H1 (cell line): Measurements from ENCODE around the gene HINT2. TPM values are rescaled to one million over a fixed set of nuclear protein-coding genes. Genes with fewer than 3 reads are reported as not detected.

Experiments used
- CTCF ChIA-PET: fragments of 300-600 bp; sonication (Branson Sonifier 250); formaldehyde crosslinking; loops from one replicate; lab custom pipeline; 2021; ENCODE audit not compliant: partially characterized antibody; lab: Charles Lee
- POLR2A ChIA-PET: fragments of 300-600 bp; sonication (Branson Sonifier 250); formaldehyde crosslinking; loops from one replicate; lab custom pipeline; 2021; ENCODE audit warnings: inconsistent platforms; ENCODE audit not compliant: partially characterized antibody; lab: Charles Lee
- DNase-seq, 2 experiments: peaks; one replicate each; pipeline versions ENCODE4 v3.0.0 to v3.0.0-alpha.2; 2010 to 2022; ENCODE audit warnings: low spot score in 2 of 2, low read depth in 1 of 2, mixed read lengths in 1 of 2
- FAIRE-seq: peaks from 2 replicates; lab custom pipeline; 2011; peaks lifted over from hg19 to GRCh38; lab: Jason Lieb, UNC
- H2AFZ ChIP-seq: 2 replicates; pipeline ENCODE4 v1.8.1; 2012; ENCODE audit warnings: low read length, inconsistent platforms
- H2AK5ac ChIP-seq: 2 replicates; pipeline ENCODE4 v1.6.1; 2013; ENCODE audit warnings: low read depth, low read length
- H2BK120ac ChIP-seq: replicated peaks from 2 replicates; pipeline ENCODE3; 2013; ENCODE audit warnings: low read depth, low read length, inconsistent platforms
- H2BK12ac ChIP-seq: 2 replicates; pipeline ENCODE4 v1.6.1; 2013; ENCODE audit warnings: low read depth, low read length
- H2BK15ac ChIP-seq: 2 replicates; pipeline ENCODE4 v1.6.1; 2013; ENCODE audit warnings: low read length
- H2BK20ac ChIP-seq: 2 replicates; pipeline ENCODE4 v1.6.1; 2013; ENCODE audit warnings: low read length
- H2BK5ac ChIP-seq: 2 replicates; pipeline ENCODE4 v1.6.1; 2013; ENCODE audit warnings: low read depth, low read length
- H3K14ac ChIP-seq: 2 replicates; pipeline ENCODE4 v1.6.1; 2013; ENCODE audit warnings: inconsistent platforms; ENCODE audit not compliant: insufficient read length
- H3K18ac ChIP-seq: 2 replicates; pipeline ENCODE4 v1.6.1; 2013; ENCODE audit warnings: low read length; ENCODE audit errors: extremely low read depth
- H3K23ac ChIP-seq: 2 replicates; pipeline ENCODE4 v1.6.1; 2013; ENCODE audit warnings: inconsistent platforms; ENCODE audit not compliant: insufficient read length
- H3K23me2 ChIP-seq: 2 replicates; pipeline ENCODE4 v1.6.1; 2013; ENCODE audit warnings: low read depth, low read length
- H3K27ac ChIP-seq: 2 replicates; pipeline ENCODE4 v1.6.1; 2011; ENCODE audit warnings: low read depth, low read length, inconsistent platforms
- H3K27me3 ChIP-seq, 4 experiments: replicated peaks in 1 of 4; 1 replicate in 1 of 4; 2 replicates in 3 of 4; pipeline versions ENCODE4 v1.6.1 to v1.8.1; 2011 to 2013; ENCODE audit warnings: low read length in 3 of 4, mild to moderate bottlenecking in 3 of 4, inconsistent platforms in 2 of 4, mixed read lengths in 2 of 4, moderate library complexity in 1 of 4; ENCODE audit not compliant: control insufficient read depth in 3 of 4, insufficient read depth in 3 of 4; ENCODE audit errors: extremely low read depth in 1 of 4
- H3K36me3 ChIP-seq, 4 experiments: 2 replicates each; pipeline versions ENCODE4 v1.6.1 to v1.8.1; 2011 to 2013; ENCODE audit warnings: mild to moderate bottlenecking in 4 of 4, low read length in 3 of 4, moderate library complexity in 2 of 4, control low read depth in 1 of 4, inconsistent platforms in 1 of 4; ENCODE audit not compliant: insufficient read depth in 4 of 4, control insufficient read depth in 2 of 4
- H3K4ac ChIP-seq: replicated peaks from 2 replicates; pipeline ENCODE3; 2013; ENCODE audit warnings: low read length, low read depth, mixed read lengths, inconsistent platforms; ENCODE audit not compliant: insufficient read length
- H3K4me1 ChIP-seq, 4 experiments: replicated peaks in 1 of 4; 1 replicate in 1 of 4; 2 replicates in 3 of 4; pipeline versions ENCODE4 v1.6.1 to v1.8.1; 2011 to 2013; ENCODE audit warnings: low read length in 3 of 4, inconsistent platforms in 2 of 4, mixed read lengths in 1 of 4; ENCODE audit not compliant: insufficient read depth in 4 of 4, control insufficient read depth in 3 of 4
- H3K4me2 ChIP-seq, 2 experiments: 2 replicates each; pipeline versions ENCODE4 v1.6.1 to v1.8.1; 2011 to 2013; ENCODE audit warnings: low read depth in 2 of 2, low read length in 2 of 2, control low read depth in 1 of 2, inconsistent platforms in 1 of 2, mild to moderate bottlenecking in 1 of 2; ENCODE audit not compliant: insufficient read depth in 1 of 2
- H3K4me3 ChIP-seq, 4 experiments: fragments of 200-600, 300-600 bp in 1 of 4; sonication (generic), shearing (Covaris generic), sonication (Bioruptor Twin) in 1 of 4; 2 replicates each; pipeline versions ENCODE4 v1.5.1 to v1.8.1; 2011 to 2016; ENCODE audit warnings: low read length in 4 of 4, low read depth in 3 of 4, control low read depth in 2 of 4, inconsistent platforms in 2 of 4, mild to moderate bottlenecking in 2 of 4, mixed read lengths in 1 of 4, moderate library complexity in 1 of 4; ENCODE audit not compliant: insufficient read depth in 2 of 4; ENCODE audit errors: extremely low read depth in 1 of 4
- H3K56ac ChIP-seq: replicated peaks from 2 replicates; pipeline ENCODE3; 2013; ENCODE audit warnings: low read depth, mild to moderate bottlenecking, mixed read lengths, low read length, inconsistent platforms; ENCODE audit not compliant: insufficient read length
- H3K79me1 ChIP-seq: 2 replicates; pipeline ENCODE4 v1.6.1; 2013; ENCODE audit warnings: low read depth, low read length, control low read depth
- H3K79me2 ChIP-seq, 2 experiments: 2 replicates each; pipeline versions ENCODE4 v1.6.1 to v1.8.1; 2012 to 2013; ENCODE audit warnings: low read length in 2 of 2, mild to moderate bottlenecking in 2 of 2, inconsistent platforms in 1 of 2; ENCODE audit not compliant: insufficient read depth in 2 of 2, control insufficient read depth in 1 of 2
- H3K9ac ChIP-seq, 4 experiments: replicated peaks in 1 of 4; 1 replicate in 1 of 4; 2 replicates in 3 of 4; pipeline versions ENCODE4 v1.6.1 to v1.8.1; 2011 to 2013; ENCODE audit warnings: low read depth in 3 of 4, low read length in 3 of 4, control low read depth in 2 of 4, mild to moderate bottlenecking in 2 of 4, moderate library complexity in 2 of 4, inconsistent platforms in 1 of 4; ENCODE audit errors: extremely low read depth in 1 of 4
- H3K9me3 ChIP-seq, 2 experiments: 2 replicates each; pipeline versions ENCODE4 v1.6.1 to v1.8.1; 2012 to 2013; ENCODE audit warnings: mild to moderate bottlenecking in 2 of 2, moderate library complexity in 2 of 2, control low read depth in 1 of 2, inconsistent platforms in 1 of 2, low read depth in 1 of 2, low read length in 1 of 2, mixed read lengths in 1 of 2; ENCODE audit not compliant: insufficient read depth in 2 of 2
- H4K20me1 ChIP-seq, 2 experiments: replicated peaks in 1 of 2; 2 replicates each; pipeline versions ENCODE3 to v1.8.1; 2011 to 2013; ENCODE audit warnings: inconsistent platforms in 2 of 2, low read length in 2 of 2, mild to moderate bottlenecking in 1 of 2; ENCODE audit not compliant: insufficient read depth in 2 of 2, control insufficient read depth in 1 of 2
- H4K5ac ChIP-seq: 2 replicates; pipeline ENCODE4 v1.6.1; 2013; ENCODE audit warnings: low read length, low read depth, mixed read lengths, inconsistent platforms; ENCODE audit not compliant: insufficient read length
- H4K8ac ChIP-seq: 2 replicates; pipeline ENCODE4 v1.8.0; 2013; ENCODE audit warnings: mild to moderate bottlenecking, moderate library complexity, low read length, inconsistent platforms; ENCODE audit not compliant: insufficient read depth; ENCODE audit errors: extremely low read depth
- H4K91ac ChIP-seq: replicated peaks from 2 replicates; pipeline ENCODE3; 2013; ENCODE audit warnings: low read length, mixed read lengths, inconsistent platforms; ENCODE audit not compliant: insufficient read length
- CTCF ChIP-seq, 3 experiments: IDR thresholded peaks; 1 replicate in 2 of 3; 2 replicates in 1 of 3; pipeline versions ENCODE4 v1.5.1 to v1.6.1; 2011; ENCODE audit warnings: low read length in 3 of 3, mild to moderate bottlenecking in 3 of 3, inconsistent platforms in 2 of 3, low read depth in 1 of 3, moderate library complexity in 1 of 3; ENCODE audit not compliant: insufficient read depth in 1 of 3; ENCODE audit errors: control extremely low read depth in 1 of 3
- MAX ChIP-seq: IDR thresholded peaks from 2 replicates; pipeline ENCODE4 v1.6.1; 2012; ENCODE audit warnings: inconsistent platforms
- RAD21 ChIP-seq, 2 experiments: IDR thresholded peaks in 1 of 2; conservative IDR thresholded peaks in 1 of 2; 2 replicates each; pipeline ENCODE4 v1.6.1; 2011; ENCODE audit warnings: low read depth in 2 of 2, low read length in 2 of 2, improper control_type of control experiment in 1 of 2, inconsistent platforms in 1 of 2, mild to moderate bottlenecking in 1 of 2, moderate library complexity in 1 of 2
- TAF7 ChIP-seq: optimal IDR thresholded peaks from 2 replicates; pipeline ENCODE3; 2011; ENCODE audit warnings: low read depth, mild to moderate bottlenecking, inconsistent platforms, low read length, moderate library complexity, borderline replicate concordance
- WGBS, 2 experiments: shearing (Covaris generic) in 1 of 2; methylation state at CpG; one replicate each; pipeline versions ENCODE4 v1.1.6 to v1.1.7; 2013 to 2015; ENCODE audit warnings: low lambda C conversion rate in 2 of 2, mixed read lengths in 2 of 2, inconsistent platforms in 1 of 2, low coverage in 1 of 2, missing lambda C conversion rate in 1 of 2; ENCODE audit not compliant: insufficient replicate concordance in 2 of 2, insufficient coverage in 1 of 2, insufficient read length in 1 of 2; ENCODE audit errors: extremely low coverage in 1 of 2, missing lambda C conversion rate in 1 of 2; 5-methylcytosine and 5-hydroxymethylcytosine counted together
- polyA plus RNA-seq, 7 experiments: library from polyadenylated mRNA; depleted of rRNA in 3 of 7; stranded (reverse) in 5 of 7; unstranded in 2 of 7; fragments of >200 nt in 5 of 7; fragments of 200-250 nt in 2 of 7; gene quantifications; 1 replicate in 5 of 7; 2 replicates in 1 of 7; 4 replicates in 1 of 7; pipeline versions ENCODE4 v1.2.1 to v1.2.3, GENCODE V29; 2011 to 2013; ENCODE audit warnings: missing spikeins in 2 of 7, mixed read lengths in 2 of 7
- total RNA-seq: library from RNA; stranded (reverse); fragmentation: NEBNext Ultra II Directional; extraction: Animal tissue kit (Norgen Biotek cat#: 25700); gene quantifications from 2 replicates; pipeline ENCODE4 v1.2.1, GENCODE V29; 2021

The HINT2 gene
- total and polyA plus RNA-seq, 2 of the 8 experiments (the other 6 are each of a cell fraction or from before 2014, with no cell fraction given) = 32.1 to 51.2 TPM

DNA sequence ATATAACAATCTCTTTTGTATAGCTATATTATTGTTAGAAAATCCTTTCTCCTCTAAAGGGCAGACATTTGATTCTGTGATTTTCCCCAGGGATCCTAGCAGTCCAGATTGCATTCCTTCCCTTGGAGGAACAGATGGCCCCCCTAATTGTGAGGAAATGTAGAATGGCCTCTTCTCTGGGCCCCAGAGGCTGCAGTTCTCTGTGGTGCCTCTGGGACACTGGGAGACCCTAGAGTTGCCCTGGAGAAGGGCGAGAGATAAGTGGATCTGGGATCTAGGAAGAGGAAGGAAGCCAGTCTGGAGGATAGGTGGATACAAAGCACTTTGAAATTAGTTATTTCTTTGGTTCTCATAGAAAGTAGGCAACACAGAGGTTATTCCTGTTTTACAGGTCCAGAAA, 1.9 kb upstream of the HINT2 start:
- Histone ChIP-seq H4K5ac (no peak overlapping the region), H3K4ac (no peak overlapping the region), H3K4me3 (no peak overlapping the region), H3K23me2 (peaks cover 4% of the 10 kb centered on the region), H3K9me3 (no peaks in the 10 kb centered on the region), H3K9ac (no peak overlapping the region), H3K79me1 (no peaks in the 10 kb centered on the region), H2BK120ac (no peak overlapping the region), H2BK15ac (no peak overlapping the region), H3K27me3 (0 out of 7 replicates have a peak, but pooled peaks cover 0 to under 1% (median 0%) of the 10 kb centered on the region in 4 experiments), H2BK12ac (no peak overlapping the region), H3K36me3 (no peaks in the 10 kb centered on the region), H2BK5ac (no peak overlapping the region), H3K4me1 (peaks cover 0 to 5% (median 3%) of the 10 kb centered on the region in 4 experiments; a peak in 6 of 7 replicates), H3K14ac (no peak overlapping the region), H3K23ac (no peak overlapping the region), H2BK20ac (no peak overlapping the region), H2AK5ac (no peak overlapping the region), H4K91ac (no peak overlapping the region), H3K4me2 (no peak overlapping the region), H3K79me2 (no peaks in the 10 kb centered on the region), H3K27ac (no peak overlapping the region), H2AFZ (no peak overlapping the region), H4K8ac (no peak overlapping the region), H3K56ac (no peak overlapping the region), H3K18ac (no peak overlapping the region), H4K20me1 (no peaks in the 10 kb centered on the region)
- peak; percentile 24 to 39; a peak in 2 of 4 replicates for TF ChIP-seq RAD21 (IDR thresholded peaks at IDR 0.05 in 1 of 2, conservative IDR thresholded peaks at IDR 0.05 in 1 of 2; ENCODE audit: low read depth in 2 of 2, low read length in 2 of 2)
- no peak for TF ChIP-seq TAF7
- peak; percentile 19 to 72 (median 44) for TF ChIP-seq CTCF (IDR thresholded peaks at IDR 0.05; ENCODE audit: control extremely low read depth in 1 of 3, insufficient read depth in 1 of 3, low read depth in 1 of 3, low read length in 3 of 3)
- TF ChIP-seq MAX = no peak
- DNase-seq (no peak), FAIRE-seq (no peak)
- 75% methylated on average over 1 of the region's 1 CpG; no CpG with 5 or more reads in 1 of the 2 experiments for WGBS, 2 experiments
- POLR2A ChIA-PET = no interaction called here
- CTCF ChIA-PET = interaction anchor here (0.5 to 1.6 kb wide), 4 partner anchors 18 to 42 kb away, joined by 3 to 4 read pairs (median 3); no protein-coding TSS in a partner anchor
